GM21825 (cell line): ENCODE measurements around the gene LMBRD1.
"Not testable (repeated sequence)": the region's sequence is repeated elsewhere in the genome, so short reads cannot be mapped to it uniquely, and the experiment has no call there.

Source experiments
- ATAC-seq: cut with Tn5 transposase; IDR thresholded peaks from one replicate; pipeline ENCODE4 v1.9.1; 2021; ENCODE audit warnings: mild to moderate bottlenecking, moderate library complexity; ENCODE audit not compliant: unreplicated experiment

Gene LMBRD1

GRCh38 chr6:69796642-69797390 is at the start of gene LMBRD1:
LMBRD1 (minus strand) TSS chr6:69797010; CDS start chr6:69796881, 129 bp downstream.
- peak; percentile 90 for ATAC-seq

GRCh38 chr6:69846312-69846711 is 49.5 kb upstream of the LMBRD1 start:
- ATAC-seq: no peak

GRCh38 chr6:69843189-69843588 is 46.4 kb upstream of the LMBRD1 start:
- ATAC-seq: no peak

GRCh38 chr6:69841862-69842261 is 45.1 kb upstream of the LMBRD1 start:
- no peak for ATAC-seq

GRCh38 chr6:69835414-69836179 is 38.8 kb upstream of the LMBRD1 start:
- ATAC-seq: peak; percentile 81

- ATAC-seq: no peak
These were observed 35.7 kb upstream of the LMBRD1 start for GRCh38 chr6:69832558-69832957.

- ATAC-seq: no peak
These were observed 30.6 kb upstream of the LMBRD1 start for GRCh38 chr6:69827276-69827893.

- ATAC-seq: no peak
These were observed 29.1 kb upstream of the LMBRD1 start for GRCh38 chr6:69825904-69826303.

- ATAC-seq: not testable (repeated sequence)
These were observed 27.5 kb upstream of the LMBRD1 start for GRCh38 chr6:69824355-69824754.

GRCh38 chr6:69820438-69820837 is 23.6 kb upstream of the LMBRD1 start:
- ATAC-seq: no peak

GRCh38 chr6:69820018-69820417 is 23.2 kb upstream of the LMBRD1 start:
- no peak for ATAC-seq

- no peak for ATAC-seq
These were observed 22.3 kb upstream of the LMBRD1 start for GRCh38 chr6:69819138-69819537.

- no peak for ATAC-seq
These were observed 21.6 kb upstream of the LMBRD1 start for GRCh38 chr6:69818223-69818930.

GRCh38 chr6:69817358-69817757 is 20.5 kb upstream of the LMBRD1 start:
- no peak for ATAC-seq

- no peak for ATAC-seq
These were observed 19.8 kb upstream of the LMBRD1 start for GRCh38 chr6:69816569-69816968.

- peak; percentile 65 for ATAC-seq
These were observed 19.2 kb upstream of the LMBRD1 start for GRCh38 chr6:69816026-69816425.

- ATAC-seq: peak; percentile 44
These were observed 16.7 kb upstream of the LMBRD1 start for GRCh38 chr6:69813508-69813907.

- ATAC-seq: no peak
These were observed 16.1 kb upstream of the LMBRD1 start for GRCh38 chr6:69812746-69813427.

- no peak for ATAC-seq
These were observed 6.2 kb upstream of the LMBRD1 start for GRCh38 chr6:69802995-69803394.

- no peak for ATAC-seq
These were observed 4.9 kb upstream of the LMBRD1 start for GRCh38 chr6:69801711-69802110.

- ATAC-seq: no peak
These were observed 4.4 kb upstream of the LMBRD1 start for GRCh38 chr6:69801225-69801624.
